HG03520 (cell line): Measurements from ENCODE around the gene ADGRA1.

ENCODE experiments used
- ATAC-seq: cut with Tn5 transposase; IDR thresholded peaks from one replicate; pipeline ENCODE4 v1.9.1; 2021; ENCODE audit warnings: mild to moderate bottlenecking, moderate library complexity; ENCODE audit not compliant: unreplicated experiment

The ADGRA1 gene

DNA sequence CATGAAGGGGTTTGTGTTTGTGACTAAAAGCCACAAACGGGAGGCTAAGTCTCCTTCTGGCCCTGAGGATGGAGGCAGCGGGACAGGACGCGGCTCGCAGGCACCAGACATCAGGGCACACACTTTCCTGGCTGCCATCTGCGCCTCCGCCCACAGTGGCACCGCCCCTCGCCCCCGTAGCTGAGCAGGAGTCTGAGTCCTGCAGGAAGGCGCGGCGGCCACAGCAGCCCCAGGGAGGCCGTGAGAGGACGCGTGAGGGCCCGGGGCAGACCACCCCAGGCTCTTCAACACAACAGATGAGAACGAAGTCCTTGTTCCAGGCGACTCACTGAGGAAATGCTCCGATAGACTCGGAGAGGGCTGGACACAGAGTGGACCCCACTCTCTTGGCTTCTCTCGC lies 6.6 kb downstream of the ADGRA1 start:
- ATAC-seq, result no peak

DNA sequence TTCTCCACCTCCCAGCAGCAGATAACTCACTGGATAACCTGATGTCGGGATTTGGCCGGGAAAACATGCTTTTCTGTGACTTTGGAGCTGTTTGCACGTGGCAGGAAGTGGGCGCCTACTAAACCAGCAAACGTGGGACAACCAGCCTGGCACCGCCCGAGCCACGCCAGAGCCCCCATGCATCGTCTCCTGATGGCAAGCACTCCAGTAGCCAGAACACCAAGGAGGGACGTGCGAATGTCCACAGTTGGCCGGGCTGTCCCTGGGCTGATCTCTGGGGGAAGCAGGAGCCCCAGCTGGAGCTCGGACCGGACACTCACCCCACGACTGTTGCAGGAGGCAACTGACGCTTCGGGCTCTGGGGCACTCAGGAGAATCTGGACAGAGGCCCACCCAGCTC lies 7.1 kb downstream of the ADGRA1 start:
- no peak for ATAC-seq

DNA sequence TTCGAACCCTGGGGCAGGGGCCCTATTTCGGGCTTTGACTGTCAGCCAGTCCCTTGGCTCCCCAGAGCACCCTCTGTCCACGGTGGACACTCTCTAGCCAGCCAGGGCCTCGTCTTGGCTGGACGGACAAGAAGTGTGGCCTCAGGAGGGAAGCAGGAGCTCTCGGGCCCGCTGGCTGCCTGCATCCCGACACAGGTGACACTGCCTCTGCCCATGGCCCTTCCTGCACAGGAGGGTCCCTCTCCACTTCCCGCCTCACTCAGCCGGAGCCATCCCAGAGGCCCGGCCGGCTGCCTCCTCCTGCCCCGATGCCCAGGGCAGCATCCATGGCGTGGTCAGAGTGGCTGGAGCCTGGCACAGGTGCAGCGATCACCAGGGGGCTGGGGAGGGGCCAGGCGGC lies 7.9 kb downstream of the ADGRA1 start:
- no peak for ATAC-seq

DNA sequence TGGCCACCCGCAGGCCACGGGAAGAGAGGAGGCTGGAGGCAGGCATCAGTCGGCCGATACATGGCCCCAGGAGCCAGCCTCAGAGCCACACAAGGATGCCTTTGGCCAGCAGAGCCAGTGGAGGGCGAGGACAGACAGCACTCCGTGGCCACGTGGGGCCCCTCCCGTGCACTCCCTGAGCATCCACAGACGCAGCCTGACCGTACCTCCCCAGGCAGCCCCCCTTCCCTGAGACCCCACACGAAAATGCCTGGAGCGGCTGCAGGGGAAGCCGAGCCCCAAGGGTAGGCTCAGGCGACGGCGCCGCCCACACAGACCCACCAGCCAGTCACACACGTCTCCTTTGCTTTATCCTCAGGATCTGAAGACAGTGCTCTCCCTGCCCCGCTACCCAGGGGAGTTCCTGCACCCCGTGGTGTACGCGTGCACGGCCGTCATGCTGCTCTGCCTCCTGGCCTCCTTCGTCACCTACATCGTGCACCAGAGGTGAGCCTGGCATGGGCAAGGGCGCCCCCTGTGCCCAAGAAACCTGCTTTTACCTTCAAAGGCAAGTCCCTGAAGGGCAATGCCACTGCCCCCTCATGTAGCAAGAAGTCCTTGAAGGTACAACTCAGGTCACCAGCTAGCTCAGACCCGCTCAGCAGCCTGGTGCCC lies 9.0 kb downstream of the ADGRA1 start:
- ATAC-seq, result no peak

DNA sequence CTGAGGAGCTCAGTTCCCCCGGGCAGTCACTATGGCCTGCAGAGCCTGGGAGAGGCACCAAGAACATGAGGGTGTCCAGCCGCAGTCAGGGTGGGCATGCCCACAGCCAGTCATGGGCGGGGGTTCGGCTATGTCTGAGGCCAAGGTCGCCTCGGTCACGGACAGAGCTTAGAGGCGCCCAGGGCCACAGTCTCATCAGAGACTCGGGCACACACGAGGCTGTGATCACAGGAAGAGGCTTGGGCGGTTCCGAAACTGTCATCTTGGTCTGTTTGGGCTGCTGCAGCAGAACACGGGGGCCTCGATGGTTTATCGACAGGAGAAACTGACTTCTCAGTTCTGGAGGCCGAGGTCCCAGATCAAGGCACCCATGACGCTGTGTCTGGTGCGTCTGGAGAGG lies 9.7 kb downstream of the ADGRA1 start:
- no peak for ATAC-seq

DNA sequence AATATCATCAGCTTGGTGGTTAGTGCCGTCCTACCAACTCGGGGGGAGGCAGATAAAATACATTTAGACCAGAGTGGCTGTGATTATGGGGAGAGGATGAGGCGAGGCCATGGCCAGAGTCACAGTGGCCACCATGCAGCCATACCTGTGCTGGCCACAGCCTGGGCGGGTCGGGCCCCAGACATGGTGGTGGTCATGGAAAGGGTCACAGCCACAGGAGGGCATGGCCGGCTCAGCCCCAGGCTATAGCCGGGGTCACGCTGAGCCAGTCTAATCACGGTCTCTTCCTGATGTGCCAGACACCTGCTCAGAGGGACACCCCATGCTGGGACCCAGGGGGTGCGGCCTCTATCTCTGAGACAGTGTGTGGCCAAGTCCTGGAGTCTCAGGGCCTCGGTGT lies 10.2 kb downstream of the ADGRA1 start:
- ATAC-seq, result no peak

DNA sequence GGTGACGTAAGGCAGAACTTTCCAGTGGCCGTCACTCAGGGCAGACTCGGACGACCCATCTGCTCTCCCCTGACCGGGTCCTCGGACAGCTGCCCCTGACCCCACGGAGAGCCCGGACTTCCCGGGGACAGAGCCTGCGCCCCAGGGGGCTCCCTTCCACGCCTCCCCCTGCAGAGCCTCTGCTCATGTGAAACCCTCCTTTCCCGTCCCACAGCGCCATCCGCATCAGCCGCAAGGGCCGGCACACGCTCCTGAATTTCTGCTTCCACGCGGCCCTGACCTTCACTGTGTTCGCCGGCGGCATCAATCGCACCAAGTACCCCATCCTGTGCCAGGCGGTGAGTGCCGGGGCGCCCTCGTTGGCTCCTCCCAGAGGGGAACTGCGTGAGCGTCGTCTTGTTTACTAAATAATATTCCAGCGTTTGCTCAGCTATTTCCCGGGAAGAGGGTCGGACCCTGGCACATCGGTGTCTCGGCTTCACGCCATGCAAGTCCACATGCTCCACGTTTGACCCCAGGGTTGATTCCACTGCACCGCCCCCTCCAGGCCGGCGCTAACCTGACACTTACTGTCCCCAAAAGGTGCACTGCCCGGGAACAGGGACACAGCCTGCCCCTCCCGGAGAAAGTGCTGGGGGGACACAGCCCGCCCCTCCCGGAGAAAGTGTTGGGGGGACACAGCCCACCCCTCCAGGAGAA lies 10.9 kb downstream of the ADGRA1 start:
- ATAC-seq, result no peak

DNA sequence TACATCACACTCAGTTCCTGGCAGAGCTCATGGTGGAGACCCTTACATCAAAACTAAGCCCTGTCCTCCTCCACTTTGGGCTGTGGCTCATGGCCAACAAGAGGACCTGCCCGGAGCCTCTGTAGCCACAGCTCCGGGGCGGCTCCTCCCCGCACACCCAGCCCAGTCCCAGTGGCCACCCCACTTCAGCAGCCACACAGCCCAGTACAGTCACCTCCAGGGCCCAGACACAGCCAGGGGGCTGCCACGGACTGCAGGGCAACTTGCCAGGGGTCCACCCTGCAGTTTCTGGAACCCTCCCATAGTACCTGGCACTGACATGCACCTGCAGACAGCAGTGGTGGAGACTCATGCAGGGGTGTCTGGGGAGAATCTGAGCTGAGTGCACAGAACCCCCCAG lies 11.8 kb downstream of the ADGRA1 start:
- no peak for ATAC-seq

DNA sequence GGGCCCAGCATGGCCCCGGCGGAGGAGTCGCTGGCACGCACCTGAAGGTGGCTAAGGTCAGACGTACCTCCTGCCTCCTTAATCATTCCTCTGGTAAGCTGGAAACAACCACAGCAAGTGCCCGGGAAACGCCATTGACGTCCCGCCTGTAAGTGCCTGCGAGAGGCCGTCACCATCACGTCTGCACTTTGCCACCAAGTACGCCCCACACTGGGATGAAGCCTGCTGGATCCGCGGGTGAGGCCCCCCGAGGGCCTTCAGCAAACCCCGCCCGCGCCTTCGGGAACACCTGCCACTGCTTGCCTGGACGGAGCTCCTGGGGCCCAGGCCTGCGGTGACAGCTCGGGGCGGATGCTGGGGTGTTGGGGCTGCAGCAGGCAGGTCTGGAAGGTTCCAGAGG lies 12.5 kb downstream of the ADGRA1 start:
- no peak for ATAC-seq

DNA sequence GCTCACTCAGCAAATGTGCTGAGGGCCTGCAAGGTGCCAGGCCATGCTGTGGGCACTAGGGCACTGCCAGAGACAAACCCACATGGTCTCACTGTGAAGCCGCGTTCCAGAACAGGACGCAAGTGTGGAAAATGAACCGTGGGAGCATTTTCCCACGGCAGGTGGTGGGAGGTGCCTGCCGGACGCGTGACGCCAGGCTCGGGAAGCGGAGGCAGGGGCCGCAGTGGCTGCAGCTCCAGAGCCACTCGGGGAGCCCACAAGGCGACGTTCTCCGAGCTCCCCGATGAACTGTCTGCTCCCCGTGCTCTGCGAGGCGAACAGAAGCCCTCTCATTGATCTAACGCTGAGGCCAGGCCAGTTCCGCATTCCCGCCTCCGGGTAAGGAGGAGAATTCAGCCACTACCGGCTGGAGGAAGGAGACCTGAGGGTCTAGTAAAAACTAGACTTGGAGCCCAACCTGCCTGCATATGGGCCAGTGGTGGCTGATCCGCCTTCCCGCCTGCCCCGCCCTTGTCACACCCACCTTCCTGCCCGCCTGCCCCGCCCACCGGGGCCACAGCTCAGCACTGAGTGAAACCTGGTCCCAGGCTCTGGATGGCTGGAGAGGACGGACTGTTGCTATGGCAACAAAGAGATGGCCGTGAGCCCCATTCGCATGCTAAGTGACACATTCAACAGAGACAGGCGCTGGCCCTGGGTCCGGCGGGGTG lies 13.1 kb downstream of the ADGRA1 start:
- ATAC-seq, result no peak

DNA sequence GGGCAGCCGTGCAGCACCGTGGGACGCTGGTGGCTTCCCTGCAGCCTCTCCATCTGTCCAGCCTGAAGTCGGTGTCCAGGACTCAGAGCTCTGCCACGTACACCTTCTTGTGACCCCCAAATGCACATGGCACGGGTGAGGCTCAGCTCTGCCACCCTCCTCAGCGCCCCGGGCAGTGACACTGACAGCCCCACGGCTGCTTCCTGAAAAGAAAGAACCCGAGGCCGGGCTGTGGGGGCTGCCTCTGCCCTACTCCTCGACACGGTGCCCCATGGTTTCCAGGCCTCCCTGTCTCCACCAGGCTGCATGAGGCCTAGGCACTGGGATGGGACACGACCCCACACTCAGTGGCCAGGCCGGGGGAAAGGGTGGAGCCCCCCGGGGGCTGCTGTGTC lies 13.7 kb downstream of the ADGRA1 start:
- no peak for ATAC-seq

DNA sequence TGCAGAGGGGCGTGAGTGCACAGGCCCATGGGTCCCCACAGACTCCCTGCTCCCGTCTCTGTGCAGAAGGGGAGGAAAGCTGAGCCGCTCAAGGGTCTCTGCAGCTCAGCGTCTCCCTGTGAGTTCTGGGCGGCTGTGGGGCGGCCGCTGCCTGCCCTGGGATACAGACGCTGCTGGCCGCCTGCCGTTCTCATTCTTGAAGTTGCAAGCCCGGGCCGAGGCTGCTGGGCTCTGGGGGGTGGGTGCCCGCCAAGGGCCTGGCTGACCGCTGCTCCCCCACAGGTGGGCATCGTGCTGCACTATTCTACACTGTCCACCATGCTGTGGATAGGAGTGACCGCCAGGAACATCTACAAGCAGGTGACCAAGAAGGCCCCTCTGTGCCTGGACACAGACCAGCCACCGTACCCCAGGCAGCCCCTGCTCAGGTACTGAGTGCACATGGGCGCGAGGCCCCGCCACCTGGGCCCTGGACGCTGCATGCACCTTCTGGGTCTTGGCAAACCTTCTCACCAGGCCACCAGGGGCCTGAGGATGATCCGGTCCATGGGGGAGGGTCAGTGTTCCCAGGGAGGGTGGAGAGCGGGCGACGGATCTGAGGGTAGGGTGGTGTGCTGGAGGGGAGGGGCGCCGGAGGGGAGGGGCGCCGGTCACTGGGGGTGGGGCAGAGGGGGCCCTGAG lies 14.8 kb downstream of the ADGRA1 start:
- ATAC-seq, result no peak

DNA sequence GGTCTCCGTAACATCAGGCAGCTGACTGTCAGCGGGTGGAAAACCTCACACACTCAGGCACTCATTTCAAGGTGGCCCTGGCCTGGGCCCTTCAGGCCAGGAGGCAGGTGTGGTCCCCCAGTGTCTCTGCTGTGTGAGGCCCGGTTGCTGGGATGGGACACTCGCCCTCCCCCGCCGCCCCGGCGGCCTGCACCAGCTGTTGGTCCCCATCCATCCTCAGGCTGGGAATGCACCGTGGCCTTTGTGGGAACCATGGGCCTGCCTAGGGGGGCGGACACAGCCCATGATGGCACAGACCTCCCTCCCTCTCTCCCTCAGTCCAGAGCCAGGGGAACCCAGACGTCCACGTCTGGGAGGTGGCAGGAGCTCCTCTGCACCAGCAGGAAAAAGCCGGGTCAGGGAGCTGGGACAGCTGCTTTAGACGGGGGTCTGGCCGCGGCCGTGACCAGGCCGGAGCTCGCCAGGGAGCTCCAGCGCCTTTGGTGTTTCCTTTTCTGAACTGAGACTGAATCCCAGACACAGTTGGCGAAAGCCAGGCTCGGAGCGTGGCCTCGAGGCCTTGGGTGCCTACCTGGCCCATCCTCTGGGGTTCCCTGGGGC lies 15.7 kb downstream of the ADGRA1 start:
- ATAC-seq, result no peak

DNA sequence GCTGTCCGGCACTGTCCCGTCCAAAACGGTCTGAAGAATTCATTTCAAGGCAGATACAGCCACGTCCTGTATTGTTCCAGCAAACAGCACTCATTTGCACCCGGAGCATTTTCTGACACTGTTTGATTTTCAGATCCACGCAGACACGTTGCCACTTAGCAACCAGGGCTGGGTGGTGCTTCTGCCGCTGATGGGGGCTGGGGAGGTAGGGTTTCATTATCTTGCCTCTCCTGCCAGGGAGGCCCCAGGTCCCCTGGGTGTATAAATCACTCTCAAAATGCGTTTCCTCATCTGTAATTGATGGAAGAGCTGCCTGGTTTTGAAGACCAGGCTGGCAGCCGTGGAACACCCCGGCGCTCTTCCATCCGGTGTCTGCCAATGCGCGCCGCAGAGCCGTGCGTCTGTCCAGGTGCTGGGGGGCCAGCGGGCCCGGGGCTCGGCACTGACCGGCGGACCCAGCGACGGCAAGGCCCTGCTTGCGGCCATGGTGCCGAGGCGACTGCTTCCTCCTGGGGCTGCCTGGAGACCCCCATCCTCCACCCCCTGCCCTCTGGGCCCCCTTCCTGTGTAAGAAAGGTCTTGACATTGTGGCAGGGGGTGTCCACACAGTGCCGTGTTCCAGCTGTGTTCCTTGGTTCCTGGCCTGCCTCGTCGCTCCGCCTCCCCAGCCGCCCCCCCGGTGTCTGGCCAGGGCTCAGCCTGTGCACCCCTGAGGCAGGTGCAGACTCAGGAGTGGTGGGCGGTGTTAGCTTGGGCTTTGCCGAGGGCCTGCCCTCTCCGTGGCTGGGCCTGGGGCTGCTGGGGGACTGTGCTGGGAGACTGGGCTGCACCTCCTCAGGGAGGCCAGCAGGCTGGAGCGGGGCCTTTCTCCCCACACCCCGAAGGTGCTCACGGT lies 16.6 kb downstream of the ADGRA1 start:
- no peak for ATAC-seq

DNA sequence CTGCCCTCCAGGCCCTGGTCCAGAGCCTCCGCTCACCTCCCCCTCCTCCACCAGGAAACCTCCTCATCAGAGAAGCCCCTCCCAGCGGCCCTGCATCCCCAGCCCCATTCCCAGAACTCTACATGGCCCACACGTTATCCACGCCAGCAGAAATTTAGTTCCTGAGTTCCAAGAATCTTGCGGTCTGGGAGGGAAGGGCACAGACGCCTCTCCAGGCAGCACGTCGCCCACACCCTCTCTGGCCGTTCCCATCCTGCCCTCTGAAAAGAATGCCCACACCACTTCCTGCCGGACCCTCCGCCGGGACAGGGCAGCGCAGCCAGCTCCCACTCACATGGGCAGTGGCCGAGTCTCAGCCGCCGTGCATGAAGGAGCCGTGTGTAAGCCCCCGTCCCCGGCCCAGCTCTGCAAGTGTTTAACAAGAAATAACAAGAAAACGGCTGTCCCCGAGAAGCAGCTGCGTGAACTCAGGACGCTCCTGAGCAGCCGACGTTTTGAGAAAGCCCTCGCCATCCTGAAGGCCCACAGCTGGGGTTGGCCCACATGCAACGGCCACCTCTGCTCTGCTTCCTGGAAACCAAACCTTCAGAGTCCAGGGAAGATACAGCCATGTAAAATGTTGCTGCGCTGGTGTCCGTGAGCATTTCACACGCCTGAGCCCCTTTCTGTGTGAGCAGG lies 17.4 kb downstream of the ADGRA1 start:
- ATAC-seq, result no peak

DNA sequence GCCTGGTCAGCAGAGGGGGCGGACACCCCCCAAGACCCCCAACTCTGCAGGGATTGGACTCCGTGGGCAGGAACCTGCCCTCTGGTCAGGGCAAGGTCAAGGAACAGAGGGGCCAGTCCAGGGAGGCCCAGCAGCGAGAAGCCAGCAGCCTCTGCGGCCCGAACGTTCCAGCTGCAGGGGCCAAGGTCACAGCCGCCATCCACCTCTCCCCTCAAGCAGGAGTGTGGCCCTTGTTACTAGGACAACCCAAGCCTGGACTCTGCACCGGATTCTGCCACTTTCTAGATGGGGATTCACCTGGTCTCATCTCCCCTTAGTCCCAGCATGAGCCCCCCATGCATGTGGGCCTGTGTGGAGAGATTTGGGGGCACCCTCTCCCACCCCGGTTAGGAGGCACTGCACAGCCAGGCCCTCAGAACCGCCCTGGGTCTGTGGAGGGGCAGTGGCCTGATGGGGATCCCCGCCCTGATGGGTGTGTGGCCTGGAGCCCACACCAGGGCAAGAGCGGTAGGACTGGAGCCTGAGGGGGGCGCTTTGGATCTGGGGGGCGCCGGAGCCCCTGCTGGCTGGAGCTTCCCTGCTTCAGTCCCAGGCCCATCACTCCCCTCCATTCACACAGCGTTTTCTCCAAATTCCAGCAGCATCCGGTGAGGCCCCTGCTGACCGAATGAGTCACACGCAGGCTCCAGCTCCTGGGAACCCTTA lies 18.1 kb downstream of the ADGRA1 start:
- ATAC-seq, result no peak

DNA sequence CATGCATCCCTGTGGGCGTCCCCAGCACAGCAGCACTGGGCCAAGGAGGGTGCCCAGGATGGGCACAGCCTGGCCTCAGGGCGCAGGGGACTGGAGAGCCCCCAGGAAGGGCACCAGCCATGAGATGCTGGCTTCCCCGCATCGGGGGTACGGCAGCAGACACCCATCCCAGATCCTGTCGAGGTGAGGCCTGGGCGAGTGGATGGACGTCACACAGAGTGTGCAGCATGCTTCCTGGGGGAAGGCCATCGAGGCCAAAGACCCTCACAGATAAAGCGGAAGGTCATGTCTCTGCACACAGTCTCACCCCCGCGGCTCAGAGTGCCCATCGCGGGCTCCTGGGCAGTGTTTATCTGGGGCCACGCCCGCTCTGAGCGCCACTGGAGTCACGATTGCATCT lies 18.8 kb downstream of the ADGRA1 start:
- no peak for ATAC-seq

DNA sequence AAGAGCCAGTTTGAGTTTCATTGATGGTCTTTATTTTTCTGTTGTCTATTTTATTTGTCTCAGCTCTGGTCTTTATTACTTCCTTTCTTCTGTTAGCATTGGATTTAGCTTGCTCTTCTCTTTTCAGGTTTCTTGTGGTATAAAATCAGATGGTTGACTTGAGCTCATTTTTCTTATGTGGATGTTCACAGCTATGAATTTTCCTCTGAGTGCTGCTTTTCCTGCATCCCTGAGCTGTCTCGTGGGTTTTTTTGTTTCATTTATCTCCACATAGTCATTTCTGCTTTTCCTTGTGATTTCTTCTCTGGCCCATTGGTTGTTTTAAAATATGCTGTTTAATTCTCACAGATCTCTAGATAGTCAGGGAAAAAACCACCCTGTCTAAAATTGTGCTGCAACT lies 19.7 kb downstream of the ADGRA1 start:
- ATAC-seq, result no peak

DNA sequence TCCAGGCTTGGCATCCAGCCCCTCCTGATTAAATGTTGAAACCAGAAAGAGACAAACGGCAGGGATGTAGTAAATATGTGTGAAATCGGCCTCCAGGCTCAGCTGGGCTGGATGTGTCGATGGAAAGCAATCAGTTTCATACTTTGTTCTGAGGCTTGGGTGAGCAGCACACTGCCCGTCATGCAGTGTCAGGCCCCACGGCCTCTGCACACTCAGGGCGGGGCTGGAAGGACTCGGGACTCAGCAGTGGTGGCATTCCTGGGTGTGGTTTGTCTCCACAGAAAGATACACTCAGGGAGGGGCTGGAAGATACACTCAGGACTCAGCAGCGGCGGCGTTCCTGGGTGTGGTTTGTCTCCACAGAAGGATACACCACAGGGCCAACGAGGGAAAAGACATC lies 22.0 kb downstream of the ADGRA1 start:
- ATAC-seq, result no peak
